ENCODE results near the gene ARID5B. TPM values are rescaled to one million over a fixed set of nuclear protein-coding genes. Genes with fewer than 3 reads are reported as not detected.

Gene ARID5B
- total RNA-seq, 4 donors from 2014 or later = 7.6 to 36.3 (median 21.2) TPM

DNA sequence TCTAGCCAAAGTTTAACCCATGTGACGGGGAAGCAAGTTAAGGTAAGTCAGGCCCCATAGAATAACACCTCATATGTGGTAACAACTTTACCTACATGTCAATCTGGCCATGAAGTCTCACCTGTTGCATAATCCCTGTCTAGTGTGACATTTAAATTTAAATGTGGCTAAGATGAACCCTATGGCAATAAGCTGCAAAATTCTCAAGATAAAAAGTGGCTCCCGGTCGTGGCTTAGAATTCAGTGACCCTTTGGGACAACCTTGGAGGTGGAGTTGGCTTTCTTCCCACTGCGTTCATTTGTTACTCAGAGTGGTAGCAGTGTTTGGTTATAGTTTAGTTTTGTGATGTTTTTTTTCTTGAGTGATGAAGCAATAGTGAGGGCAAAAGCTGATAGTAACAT, 90.6 kb downstream of the ARID5B start:
- Histone ChIP-seq H3K27me3 (no peaks in the 10 kb centered on the region), H3K4me3 (replicated peaks in 1 of 3) (no peak overlapping the region), H3K36me3 (no peaks in the 10 kb centered on the region), H3K4me1 (peaks cover 0 to 3% of the 10 kb centered on the region in 2 donors), H3K27ac (peak overlapping the region in 1 of 3 donors; percentile 15), H3K9me3 (no peaks in the 10 kb centered on the region)
- DNase-seq = no peak
- WGBS, 2 donors = 57 to 76% methylated on average over 4 of the region's 4 CpGs
- intact Hi-C loops (cut with DNase I) = no loop called here
- no peak for TF ChIP-seq POLR2A (IDR thresholded peaks at IDR 0.05)
- TF ChIP-seq, protein P1, sequence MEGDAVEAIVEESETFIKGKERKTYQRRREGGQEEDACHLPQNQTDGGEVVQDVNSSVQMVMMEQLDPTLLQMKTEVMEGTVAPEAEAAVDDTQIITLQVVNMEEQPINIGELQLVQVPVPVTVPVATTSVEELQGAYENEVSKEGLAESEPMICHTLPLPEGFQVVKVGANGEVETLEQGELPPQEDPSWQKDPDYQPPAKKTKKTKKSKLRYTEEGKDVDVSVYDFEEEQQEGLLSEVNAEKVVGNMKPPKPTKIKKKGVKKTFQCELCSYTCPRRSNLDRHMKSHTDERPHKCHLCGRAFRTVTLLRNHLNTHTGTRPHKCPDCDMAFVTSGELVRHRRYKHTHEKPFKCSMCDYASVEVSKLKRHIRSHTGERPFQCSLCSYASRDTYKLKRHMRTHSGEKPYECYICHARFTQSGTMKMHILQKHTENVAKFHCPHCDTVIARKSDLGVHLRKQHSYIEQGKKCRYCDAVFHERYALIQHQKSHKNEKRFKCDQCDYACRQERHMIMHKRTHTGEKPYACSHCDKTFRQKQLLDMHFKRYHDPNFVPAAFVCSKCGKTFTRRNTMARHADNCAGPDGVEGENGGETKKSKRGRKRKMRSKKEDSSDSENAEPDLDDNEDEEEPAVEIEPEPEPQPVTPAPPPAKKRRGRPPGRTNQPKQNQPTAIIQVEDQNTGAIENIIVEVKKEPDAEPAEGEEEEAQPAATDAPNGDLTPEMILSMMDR (IDR thresholded peaks at IDR 0.05) = no peak

DNA sequence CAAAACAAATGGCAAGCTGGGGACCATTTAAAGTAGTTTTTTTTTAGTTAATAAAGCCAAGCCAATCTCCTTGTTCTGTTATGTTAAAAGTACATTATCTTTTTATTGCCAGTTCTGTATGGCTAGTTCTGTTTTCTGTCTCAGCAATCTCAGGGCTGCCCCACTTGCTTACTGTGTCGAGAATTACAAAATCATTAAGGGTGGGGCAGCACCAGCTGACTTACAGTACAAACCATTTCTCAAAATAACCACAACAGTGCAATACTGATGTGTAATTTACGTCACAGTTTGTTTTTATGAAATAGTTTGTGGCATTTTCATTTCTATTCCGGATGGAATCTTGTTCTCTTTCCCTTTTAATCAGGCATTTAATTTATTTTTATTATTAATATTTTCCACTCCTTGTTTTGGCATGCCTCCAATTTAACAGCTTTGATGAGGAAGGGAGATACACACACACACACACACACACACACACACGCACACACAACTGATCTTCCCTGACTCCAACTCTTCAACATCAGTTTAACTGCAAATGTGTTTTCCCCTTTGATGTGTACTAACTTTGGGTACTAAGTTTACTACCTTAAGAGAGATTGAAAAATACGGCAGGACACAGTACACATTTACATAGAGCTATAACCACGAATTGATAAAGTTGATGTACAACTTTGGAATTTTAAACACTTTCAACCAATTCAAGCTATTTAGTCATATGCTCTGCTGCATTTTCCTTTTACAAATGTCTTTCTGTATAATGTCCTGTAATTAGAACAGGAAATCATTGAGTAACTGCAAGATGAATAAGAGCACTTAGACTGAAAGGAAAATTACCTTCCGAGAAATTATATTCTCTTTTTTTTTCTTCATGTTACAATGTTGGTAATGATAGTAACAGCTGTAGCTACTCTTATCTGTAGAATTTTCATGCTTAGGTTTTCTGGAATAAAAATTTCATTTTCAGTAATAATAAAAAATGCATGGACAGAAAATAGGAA, 91.5 kb downstream of the ARID5B start:
- Histone ChIP-seq H3K36me3 (no peaks in the 10 kb centered on the region), H3K27ac (peak overlapping the region; percentile 15 to 21 (median 19)), H3K9me3 (no peaks in the 10 kb centered on the region), H3K4me3 (replicated peaks in 1 of 3) (no peak overlapping the region), H3K4me1 (peaks cover 0 to 3% of the 10 kb centered on the region in 2 donors), H3K27me3 (no peaks in the 10 kb centered on the region)
- whole genome bisulfite sequencing, 2 donors = 51 to 60% methylated on average over 7 of the region's 7 CpGs
- no peak for TF ChIP-seq POLR2A (IDR thresholded peaks at IDR 0.05)
- TF ChIP-seq, protein P1 (IDR thresholded peaks at IDR 0.05) = no peak
- intact Hi-C loops (cut with DNase I) = no loop called here
- peak; percentile 8 to 16 for DNase-seq

DNA sequence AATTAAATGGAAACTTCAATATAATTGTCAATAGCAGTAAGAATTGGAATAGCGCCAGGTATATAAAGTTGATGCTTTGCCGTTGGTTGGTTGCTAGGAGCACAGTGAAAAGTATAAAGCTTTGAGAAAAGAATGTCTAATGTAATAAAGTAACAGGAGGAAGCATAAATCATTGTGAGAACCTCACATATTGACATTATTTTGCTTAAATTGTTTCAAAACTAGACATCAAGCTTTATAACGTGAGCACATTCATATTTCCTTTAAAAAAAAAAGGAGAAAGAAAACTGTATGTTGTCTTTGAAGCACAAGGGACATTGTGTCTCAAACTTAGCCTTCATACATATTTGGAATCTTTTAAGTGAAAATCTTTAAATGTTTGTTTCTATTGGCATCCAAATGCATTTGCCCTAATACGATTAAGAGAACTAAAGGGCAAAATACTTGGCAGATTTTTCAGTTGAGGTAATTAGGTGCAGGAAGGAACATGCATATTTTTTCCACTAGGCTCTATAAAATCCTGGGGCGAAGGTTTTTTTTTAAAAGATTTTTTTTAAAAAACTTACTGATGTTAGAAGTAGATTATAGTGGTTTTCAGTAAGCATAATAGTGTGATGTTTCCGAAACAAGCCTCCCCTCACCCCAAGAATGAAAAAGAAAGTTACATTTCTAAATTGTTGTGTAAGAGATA, 92.4 kb downstream of the ARID5B start:
- H3K4me3 ChIP-seq (replicated peaks in 1 of 3) = no peak overlapping the region
- intact Hi-C loops (cut with DNase I) = no loop called here
- TF ChIP-seq, protein P1 (IDR thresholded peaks at IDR 0.05) = no peak
- no peak for TF ChIP-seq POLR2A (IDR thresholded peaks at IDR 0.05)
- H3K9me3 ChIP-seq = no peaks in the 10 kb centered on the region
- peak overlapping the region in 2 of 3 donors; percentile 19 to 21 for H3K27ac ChIP-seq
- WGBS, 2 donors = 68 to 72% methylated on average over 6 of the region's 6 CpGs
- H3K36me3 ChIP-seq = no peaks in the 10 kb centered on the region
- H3K27me3 ChIP-seq = no peaks in the 10 kb centered on the region
- H3K4me1 ChIP-seq = peaks cover 0 to 3% of the 10 kb centered on the region in 2 donors
- no peak for DNase-seq

DNA sequence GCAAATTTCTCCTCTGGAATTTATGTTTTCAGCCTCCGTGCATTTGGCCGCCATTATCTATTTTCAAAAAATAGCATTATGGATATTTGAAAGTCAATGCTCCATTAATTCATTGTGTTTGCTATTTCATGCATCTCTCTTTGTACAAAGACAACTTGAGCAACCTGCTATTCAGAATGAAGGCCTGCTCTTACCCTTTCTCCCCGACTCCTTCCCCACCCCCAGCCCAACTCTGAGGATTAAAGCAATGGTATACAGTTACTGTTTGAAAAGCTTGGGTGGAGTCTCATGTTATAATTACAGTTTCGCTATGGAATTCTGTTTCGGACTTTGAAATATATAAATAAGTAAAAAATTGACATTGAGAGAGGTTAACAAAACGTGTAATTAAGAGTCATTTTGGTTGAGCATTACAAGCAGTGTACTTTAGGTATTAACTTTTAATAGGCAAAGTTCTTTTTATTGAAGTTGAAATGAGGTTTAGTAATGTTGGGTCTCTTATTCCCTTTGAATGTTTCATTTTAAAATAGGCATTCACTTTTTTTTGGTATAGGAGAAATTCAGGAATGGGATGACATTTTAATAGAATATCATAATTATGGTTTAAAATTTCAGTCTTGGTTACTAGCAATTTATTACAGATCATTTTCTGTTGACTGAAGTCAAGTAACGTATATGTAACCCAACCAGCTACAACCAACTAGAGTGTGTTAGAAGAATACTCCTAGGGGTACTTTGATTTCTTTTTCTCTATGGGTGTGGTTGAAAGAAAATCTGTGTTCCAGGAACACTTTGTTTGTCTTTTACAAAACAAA, 93.1 kb downstream of the ARID5B start:
- no peaks in the 10 kb centered on the region for H3K9me3 ChIP-seq
- DNase-seq = no peak
- TF ChIP-seq, protein P1 (IDR thresholded peaks at IDR 0.05) = no peak
- TF ChIP-seq POLR2A (IDR thresholded peaks at IDR 0.05) = no peak
- no peaks in the 10 kb centered on the region for H3K27me3 ChIP-seq
- no peaks in the 10 kb centered on the region for H3K36me3 ChIP-seq
- peak overlapping the region in 1 of 3 donors; percentile 21 for H3K27ac ChIP-seq
- H3K4me1 ChIP-seq = peaks cover 0 to 3% of the 10 kb centered on the region in 2 donors
- no peak overlapping the region for H3K4me3 ChIP-seq (replicated peaks in 1 of 3)
- WGBS, 2 donors = 87 to 90% methylated on average over 7 of the region's 7 CpGs
- intact Hi-C loops (cut with DNase I) = no loop called here
